HT1080 (cell line): ENCODE results near the gene PLB1. TPM values are rescaled to one million over a fixed set of nuclear protein-coding genes. Genes with fewer than 3 reads are reported as not detected.

ENCODE experiments used
- DNase-seq: peaks from one replicate; pipeline ENCODE4 v3.0.0-alpha.2; 2015; ENCODE audit warnings: low read depth
- total RNA-seq: library from RNA; depleted of rRNA; stranded (reverse); fragments of >200 nt; shearing (Covaris generic); gene quantifications from 2 replicates; pipeline ENCODE4 v1.2.3, GENCODE V29; 2014

Gene PLB1
- total RNA-seq, 1 experiment from 2014 or later = 1.8 TPM

DNA sequence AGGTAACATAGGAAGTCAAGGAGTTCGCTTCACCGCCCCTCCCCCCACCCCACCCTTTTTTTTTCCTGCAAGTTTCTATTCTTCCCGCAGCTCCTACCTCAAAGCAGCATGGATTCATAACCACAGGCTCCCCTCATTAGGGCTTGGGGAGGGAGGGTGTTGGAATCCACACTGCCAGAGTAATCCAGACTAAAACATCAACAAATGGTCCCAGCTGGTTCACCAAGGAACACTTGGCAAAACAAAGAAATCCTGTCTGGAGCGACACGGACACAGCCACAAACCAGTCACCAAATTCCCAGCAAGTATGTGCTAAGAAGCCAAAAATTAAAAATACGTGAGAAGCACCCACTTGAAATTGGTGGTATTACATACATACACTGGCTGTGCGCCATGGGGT is 148.9 kb downstream of the PLB1 start:
- no peak for DNase-seq

- no peak for DNase-seq
These were observed 149.7 kb downstream of the PLB1 start for GRCh38 chr2:28645553-28645952.

- DNase-seq = no peak
These were observed 151.8 kb downstream of the PLB1 start for GRCh38 chr2:28647682-28648081.

- DNase-seq = no peak
These were observed 152.3 kb downstream of the PLB1 start for GRCh38 chr2:28648147-28648546.

GRCh38 chr2:28648671-28649395 is 153.0 kb downstream of the PLB1 start:
- DNase-seq = no peak

DNA sequence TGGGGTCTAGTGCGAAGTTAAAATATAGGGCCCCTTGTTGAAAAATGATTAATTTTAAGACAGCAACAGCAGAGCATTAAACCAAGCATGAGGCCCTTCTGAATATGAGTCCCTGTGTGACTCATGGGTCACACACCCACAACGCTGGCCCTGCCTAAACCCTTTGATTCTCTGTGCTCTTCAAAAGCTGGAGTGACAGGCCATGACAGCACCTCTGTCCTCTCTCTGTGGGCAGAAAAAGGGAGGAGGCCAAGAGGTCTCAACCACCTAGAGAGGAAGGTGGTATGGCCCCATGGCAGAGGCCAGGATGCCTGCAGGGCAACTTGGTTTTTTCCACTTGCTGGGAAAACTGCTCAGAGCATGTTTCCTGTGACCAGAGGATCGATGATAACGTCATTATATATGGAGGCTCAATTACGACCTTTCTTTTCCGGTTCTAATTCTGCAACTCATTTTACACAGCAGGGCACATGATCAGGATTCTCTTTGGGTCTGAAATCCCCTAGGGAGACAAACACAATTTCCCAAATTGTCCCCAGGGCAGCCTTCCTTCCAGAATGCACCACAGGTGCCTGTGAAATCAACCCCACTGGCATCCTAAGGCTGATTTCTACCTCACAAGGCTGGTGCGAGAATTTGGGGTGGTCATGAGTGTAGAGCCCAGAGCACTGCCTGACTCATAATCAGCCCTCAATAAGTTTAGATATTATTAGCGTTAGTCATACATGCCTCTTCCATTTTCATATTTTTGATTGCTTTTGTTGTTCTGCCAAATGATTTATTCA is 153.8 kb downstream of the PLB1 start:
- DNase-seq = peak; percentile 71

DNA sequence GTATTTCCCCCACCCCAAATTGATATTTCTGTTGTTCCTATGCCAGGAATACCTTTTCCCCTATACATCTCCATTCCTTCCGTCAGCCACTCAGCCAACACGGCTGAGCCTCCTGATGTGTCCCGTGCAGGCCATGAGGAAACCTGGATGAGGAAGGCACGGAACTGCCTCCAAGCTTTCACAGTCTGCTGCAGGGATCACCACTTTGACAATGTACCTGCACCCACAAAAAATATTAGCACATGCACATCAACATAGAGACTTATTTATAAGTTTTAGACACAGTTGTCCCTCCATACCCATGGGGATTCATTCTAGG is 154.4 kb downstream of the PLB1 start:
- DNase-seq = no peak

DNA sequence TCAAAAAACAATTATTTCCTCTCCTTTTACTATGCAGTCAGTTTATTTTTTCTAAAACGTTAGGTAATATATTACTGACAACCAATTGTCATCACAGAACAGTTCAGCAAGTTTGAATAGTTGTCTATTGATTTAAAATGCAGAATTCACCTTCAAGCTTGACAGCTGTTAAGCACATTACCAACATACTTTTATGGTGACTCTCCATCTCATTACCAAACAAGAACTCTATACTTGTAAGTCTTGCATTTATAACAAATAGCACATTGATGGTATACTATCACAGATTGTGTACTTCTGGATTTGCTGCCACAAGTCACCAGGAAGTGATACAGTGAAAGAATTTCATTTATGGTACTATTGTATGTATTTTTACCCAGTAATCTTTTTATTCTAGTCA is 156.4 kb downstream of the PLB1 start:
- DNase-seq = peak; percentile 36

DNA sequence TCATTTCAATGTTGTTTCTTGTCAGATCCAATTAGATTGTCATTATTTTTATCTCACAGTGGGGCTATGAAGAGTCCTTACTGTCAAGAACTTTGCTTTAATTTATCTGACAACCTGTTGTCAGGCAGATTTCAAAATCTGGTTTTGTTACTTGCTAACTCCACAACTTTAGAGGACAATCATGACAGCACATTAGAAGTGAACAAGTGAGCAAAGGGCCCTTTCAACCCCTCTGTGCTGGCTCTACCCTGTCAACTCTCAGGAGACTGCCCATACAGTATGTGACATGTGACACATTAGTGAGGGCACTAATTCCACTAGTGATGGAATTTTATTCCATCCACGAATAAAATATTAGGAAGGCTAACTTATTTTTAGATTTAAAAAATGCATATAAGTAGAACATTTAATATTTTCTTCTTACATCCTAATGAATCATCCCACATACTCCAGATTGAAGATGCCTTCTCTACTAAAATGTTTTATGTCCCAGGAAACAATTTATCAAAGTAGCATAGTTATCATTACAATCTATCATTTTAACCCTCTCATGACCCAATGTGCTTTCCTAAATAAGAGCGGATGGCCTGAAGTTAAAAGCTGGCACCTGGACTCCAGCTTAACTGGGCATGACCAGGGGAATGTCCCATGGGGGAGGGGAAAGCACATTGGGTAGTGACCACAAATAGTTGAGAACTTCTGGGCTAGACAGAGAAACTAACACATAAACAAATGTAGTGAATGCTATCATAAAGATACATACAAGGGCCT is 158.2 kb downstream of the PLB1 start:
- DNase-seq = no peak

- DNase-seq = no peak
These were observed 158.9 kb downstream of the PLB1 start for GRCh38 chr2:28654663-28655320.

GRCh38 chr2:28656937-28657615 is 161.2 kb downstream of the PLB1 start:
- DNase-seq = no peak

DNA sequence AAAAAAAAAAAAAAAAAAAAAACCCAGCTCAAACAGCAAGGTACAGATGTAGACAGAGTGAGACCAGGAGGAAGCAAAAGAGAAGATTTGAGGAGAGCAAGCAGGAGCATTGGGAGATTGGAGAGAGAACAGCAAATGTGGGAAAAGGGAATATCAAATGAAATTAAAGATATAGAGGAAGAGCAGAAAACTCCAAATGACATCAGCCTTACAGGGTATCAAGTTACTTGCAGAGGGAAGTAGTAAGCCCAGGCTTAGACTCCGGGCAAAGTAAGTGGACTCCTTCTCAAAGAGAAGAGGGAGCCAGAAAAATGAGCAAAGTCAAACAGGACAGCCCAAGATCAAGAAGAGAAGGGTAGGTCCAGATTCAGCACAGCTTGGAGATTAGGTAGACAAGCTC is 162.5 kb downstream of the PLB1 start:
- peak; percentile 67 for DNase-seq

GRCh38 chr2:28659127-28659526 is 163.3 kb downstream of the PLB1 start:
- no peak for DNase-seq

DNA sequence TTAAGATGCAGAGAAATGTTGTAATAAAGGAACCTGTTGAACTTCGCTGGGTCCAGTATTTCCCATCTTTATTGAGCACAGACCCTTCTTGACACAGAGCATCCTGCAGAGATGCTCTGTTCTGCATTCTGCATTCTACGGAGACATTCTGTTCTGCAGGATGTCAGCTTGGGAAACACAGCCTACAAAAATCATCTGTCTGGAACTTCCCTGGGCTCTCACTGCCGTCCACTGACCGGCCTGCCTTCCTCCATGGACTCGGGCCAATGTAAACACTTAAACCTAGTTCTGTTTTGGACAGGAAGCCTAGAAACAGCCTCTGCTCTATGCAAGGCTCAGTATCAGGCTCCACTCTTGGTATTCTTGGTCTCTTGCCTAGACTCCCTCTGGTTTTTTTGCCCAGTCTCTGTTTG is 165.7 kb downstream of the PLB1 start:
- peak; percentile 85 for DNase-seq

DNA sequence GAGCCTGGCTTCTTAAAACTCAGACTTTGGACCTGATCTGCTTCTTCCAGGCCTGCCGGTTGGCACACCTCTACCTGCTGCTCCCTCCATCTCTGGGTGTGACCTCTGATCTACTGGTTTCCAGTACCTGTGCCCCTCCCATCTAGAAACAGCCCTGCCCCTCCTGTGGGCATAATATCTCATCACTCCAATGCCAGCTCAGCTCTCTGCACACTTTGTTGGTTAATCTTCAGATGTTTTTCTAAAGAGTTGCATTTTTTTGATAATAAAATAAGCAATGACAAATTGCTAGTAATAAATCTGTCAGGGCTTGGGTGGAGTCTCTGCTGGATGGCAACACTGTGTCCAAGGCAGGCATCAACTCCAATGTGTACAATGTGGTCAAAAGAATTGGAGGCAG is 166.2 kb downstream of the PLB1 start:
- DNase-seq = no peak

- DNase-seq = no peak
These were observed 166.8 kb downstream of the PLB1 start for GRCh38 chr2:28662468-28663181.

DNA sequence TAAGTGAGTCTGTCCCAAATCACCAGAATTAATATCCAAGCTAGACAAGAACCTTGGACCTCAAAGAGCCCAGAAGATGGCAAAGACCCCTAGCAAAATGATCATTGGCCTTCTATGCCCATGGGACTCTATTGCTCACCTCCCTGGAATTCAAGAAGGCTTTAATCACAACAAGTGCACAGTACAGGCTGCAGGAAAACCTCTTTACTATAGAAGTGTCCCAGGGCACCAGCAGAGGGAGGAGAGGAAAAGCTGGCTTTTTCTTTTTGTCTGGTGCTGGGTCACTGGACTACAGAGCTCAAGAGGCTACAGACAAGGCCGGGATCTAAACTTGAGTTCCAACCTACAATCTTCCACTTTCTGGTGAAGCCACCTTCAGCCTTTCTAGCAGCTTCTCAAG is 167.5 kb downstream of the PLB1 start:
- DNase-seq = peak; percentile 58

DNA sequence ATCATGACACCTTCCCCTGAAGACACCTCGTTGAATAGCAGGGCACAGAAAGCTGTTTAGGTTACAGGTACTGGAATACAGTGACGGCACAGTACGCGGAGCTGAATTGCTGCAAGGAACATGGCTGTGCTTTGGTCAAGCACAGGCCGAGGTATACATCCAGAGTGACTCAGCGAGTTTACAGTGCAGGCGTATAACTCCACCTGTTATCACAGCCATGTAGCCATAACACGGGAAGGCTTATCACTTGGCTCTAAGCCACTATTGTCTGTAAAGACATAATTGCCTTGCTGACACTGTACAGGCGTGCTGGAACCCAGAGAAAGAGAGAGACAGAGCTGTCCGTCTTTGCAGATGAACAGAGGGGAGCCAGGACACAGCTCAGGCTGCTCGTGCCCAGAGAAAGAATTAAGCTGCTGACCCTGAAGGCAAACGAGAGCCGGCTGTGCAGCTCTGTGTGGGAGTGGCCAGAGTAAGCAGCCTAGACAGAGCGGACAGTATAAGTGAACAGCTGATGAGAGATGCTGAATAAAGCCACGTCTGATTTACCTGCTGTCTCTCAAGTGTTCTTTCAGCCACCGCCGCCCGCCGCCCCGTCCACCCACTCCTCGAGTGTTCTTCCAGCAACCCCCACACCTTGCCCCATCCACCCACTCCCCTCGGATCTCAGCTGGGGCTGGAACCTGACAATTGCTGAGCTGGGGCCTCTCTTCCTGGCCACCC is 168.4 kb downstream of the PLB1 start:
- no peak for DNase-seq

DNA sequence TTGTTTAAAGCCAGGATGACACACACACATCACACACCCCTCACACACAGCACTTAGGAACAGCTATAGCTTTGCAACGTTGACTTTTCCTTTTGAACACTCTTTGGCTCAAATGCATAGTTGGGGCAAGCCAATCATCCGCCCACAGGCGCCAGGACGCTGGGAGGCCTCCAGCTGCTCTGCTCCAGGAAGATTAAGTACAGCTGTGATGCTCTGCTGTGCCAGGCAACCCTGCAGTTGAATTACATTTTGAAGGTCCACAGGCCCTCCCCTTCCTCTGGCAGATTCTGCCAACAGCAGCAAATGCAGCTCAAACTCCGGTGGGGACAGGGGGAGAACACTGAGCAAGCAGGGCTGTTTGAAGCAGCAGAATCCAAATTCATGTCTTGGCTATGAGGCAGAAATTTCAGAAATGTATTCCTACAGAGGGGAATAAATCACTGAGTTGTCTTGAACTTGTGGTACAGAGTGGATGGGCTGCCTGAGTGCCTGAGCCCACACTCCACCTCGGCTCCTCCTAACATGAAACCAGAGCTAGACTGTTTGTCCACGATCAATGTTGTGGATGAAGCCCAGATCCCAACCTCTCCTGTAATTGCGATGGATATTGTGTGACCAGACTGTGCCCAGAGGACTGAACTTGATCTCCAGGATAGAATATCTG is 169.3 kb downstream of the PLB1 start:
- no peak for DNase-seq
